Right atrium auricular region (tissue), 2 donors: ENCODE measurements around the gene STARD3. TPM values are rescaled to one million over a fixed set of nuclear protein-coding genes. Genes with fewer than 3 reads are reported as not detected.

Source experiments
- DNase-seq: peaks from one replicate; pipeline ENCODE4 v3.0.0-alpha.2; 2019; ENCODE audit warnings: low spot score
- H3K27ac ChIP-seq, 2 donors: fragments of 200-600 bp; sonication (generic); 1 replicate in 1 of 2; 2 replicates in 1 of 2; pipeline ENCODE4 v1.5.1; 2016 to 2019
- H3K27me3 ChIP-seq, 2 donors: fragments of 200-600 bp; sonication (generic); one replicate each; pipeline versions ENCODE4 v1.5.1 to v1.6.0; 2017 to 2019
- H3K36me3 ChIP-seq: fragments of 200-600 bp; sonication (generic); one replicate; pipeline ENCODE4 v1.5.1; 2016
- H3K4me1 ChIP-seq, 2 donors: fragments of 200-600 bp; sonication (generic); one replicate each; pipeline versions ENCODE4 v1.5.1 to v1.6.0; 2017 to 2019
- H3K4me3 ChIP-seq, 2 donors: fragments of 200-600 bp; sonication (generic); 1 replicate in 1 of 2; 2 replicates in 1 of 2; pipeline ENCODE4 v1.5.1; 2017 to 2019; ENCODE audit warnings: mild to moderate bottlenecking in 1 of 2, moderate library complexity in 1 of 2
- H3K9me3 ChIP-seq, 2 donors: fragments of 200-600 bp; sonication (generic); one replicate each; pipeline ENCODE4 v1.5.1; 2019
- total RNA-seq, 2 donors: library from RNA; depleted of rRNA; stranded (reverse); fragments of >200 nt; gene quantifications; one replicate each; pipeline ENCODE4 v1.1.0, GENCODE V29; 2016
- TF ChIP-seq, protein P1 (sequence below), 2 donors: fragments of 200-600 bp; sonication (generic); IDR thresholded peaks; one replicate each; pipeline ENCODE4 v1.5.1; 2019; ENCODE audit warnings: antibody characterized with exemption in 2 of 2

The STARD3 gene
- total RNA-seq, 2 donors from 2014 or later = 18.5 to 22.2 TPM

DNA sequence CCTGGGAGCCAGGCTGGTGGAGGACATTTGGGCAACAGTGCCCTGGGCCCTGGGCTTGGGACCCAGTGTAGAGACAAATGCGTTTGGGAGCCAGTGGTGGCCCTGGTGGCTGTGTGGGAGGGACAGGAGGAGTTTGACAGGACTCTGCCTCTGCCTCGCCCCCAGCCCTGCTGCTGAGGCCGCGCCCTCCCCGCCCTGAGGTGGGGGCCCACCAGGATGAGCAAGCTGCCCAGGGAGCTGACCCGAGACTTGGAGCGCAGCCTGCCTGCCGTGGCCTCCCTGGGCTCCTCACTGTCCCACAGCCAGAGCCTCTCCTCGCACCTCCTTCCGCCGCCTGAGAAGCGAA is 16.3 kb downstream of the STARD3 start:
- H3K4me3 ChIP-seq = no peak overlapping the region
- DNase-seq = no peak
- H3K27ac ChIP-seq = no peak overlapping the region
- peaks cover 0 to 39% of the 10 kb centered on the region in 2 donors for H3K4me1 ChIP-seq
- peaks cover 3% of the 10 kb centered on the region for H3K36me3 ChIP-seq
- H3K9me3 ChIP-seq = no peaks in the 10 kb centered on the region
- TF ChIP-seq, protein P1, sequence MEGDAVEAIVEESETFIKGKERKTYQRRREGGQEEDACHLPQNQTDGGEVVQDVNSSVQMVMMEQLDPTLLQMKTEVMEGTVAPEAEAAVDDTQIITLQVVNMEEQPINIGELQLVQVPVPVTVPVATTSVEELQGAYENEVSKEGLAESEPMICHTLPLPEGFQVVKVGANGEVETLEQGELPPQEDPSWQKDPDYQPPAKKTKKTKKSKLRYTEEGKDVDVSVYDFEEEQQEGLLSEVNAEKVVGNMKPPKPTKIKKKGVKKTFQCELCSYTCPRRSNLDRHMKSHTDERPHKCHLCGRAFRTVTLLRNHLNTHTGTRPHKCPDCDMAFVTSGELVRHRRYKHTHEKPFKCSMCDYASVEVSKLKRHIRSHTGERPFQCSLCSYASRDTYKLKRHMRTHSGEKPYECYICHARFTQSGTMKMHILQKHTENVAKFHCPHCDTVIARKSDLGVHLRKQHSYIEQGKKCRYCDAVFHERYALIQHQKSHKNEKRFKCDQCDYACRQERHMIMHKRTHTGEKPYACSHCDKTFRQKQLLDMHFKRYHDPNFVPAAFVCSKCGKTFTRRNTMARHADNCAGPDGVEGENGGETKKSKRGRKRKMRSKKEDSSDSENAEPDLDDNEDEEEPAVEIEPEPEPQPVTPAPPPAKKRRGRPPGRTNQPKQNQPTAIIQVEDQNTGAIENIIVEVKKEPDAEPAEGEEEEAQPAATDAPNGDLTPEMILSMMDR (IDR thresholded peaks at IDR 0.05) = no peak
- no peaks in the 10 kb centered on the region for H3K27me3 ChIP-seq

DNA sequence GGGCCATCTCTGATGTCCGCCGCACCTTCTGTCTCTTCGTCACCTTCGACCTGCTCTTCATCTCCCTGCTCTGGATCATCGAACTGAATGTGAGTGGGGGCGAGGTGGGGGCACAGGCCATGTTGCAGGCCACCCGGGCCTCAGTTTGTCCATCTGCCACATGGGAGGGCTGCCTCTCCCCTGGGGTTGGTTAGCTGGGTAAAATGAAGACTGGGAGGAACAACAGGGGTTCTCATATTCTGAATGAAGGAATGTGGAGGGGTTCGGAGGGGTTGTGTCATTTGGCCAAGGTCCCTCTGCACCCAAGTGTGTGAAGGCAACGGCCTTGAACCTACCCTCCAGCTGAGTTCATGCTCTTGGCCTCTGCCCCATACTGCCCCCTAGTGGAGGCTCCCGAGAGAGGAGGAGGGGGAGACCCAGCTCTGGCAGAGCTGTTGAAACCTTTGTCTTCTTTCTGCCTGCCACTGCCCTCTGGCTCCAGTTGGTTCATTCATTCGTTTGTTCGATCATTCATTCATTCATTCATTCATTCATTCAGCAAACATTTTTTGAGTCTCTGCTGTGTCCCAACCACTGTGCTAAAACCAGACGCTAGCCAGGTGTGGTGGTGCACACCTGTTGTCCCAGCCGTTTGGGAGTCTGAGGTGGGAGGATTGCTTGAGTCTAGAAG is 16.9 kb downstream of the STARD3 start:
- DNase-seq = no peak
- Histone ChIP-seq H3K36me3 (peaks cover 7% of the 10 kb centered on the region), H3K4me1 (peaks cover 0 to 44% of the 10 kb centered on the region in 2 donors), H3K27me3 (no peaks in the 10 kb centered on the region), H3K9me3 (no peaks in the 10 kb centered on the region), H3K27ac (no peak overlapping the region), H3K4me3 (no peak overlapping the region)
- TF ChIP-seq, protein P1 (IDR thresholded peaks at IDR 0.05) = peak; percentile 66 to 78

DNA sequence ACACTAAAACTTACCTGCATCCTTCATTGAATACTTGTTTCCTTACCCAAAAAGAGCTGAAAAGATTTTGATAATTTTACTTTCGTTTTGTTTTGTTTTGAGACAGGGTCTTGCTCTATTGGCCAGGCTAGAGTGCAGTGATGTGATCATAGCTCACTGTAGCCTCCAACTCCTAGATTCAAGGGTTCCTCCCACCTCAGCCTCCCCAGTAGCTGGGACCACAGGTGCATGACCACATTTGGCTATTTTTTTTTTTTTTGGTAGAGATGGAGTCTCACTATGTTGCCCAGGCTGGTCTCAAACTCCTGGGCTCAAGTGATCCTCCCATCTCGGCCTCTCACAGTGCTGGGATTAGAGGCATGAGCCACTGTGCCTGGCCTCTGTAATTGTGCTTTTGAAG is 18.2 kb downstream of the STARD3 start:
- H3K4me3 ChIP-seq = no peak overlapping the region
- peaks cover 0 to 57% of the 10 kb centered on the region in 2 donors for H3K4me1 ChIP-seq
- DNase-seq = no peak
- no peaks in the 10 kb centered on the region for H3K27me3 ChIP-seq
- H3K36me3 ChIP-seq = peaks cover 8% of the 10 kb centered on the region
- TF ChIP-seq, protein P1 (IDR thresholded peaks at IDR 0.05) = no peak
- no peak overlapping the region for H3K27ac ChIP-seq
- no peaks in the 10 kb centered on the region for H3K9me3 ChIP-seq

DNA sequence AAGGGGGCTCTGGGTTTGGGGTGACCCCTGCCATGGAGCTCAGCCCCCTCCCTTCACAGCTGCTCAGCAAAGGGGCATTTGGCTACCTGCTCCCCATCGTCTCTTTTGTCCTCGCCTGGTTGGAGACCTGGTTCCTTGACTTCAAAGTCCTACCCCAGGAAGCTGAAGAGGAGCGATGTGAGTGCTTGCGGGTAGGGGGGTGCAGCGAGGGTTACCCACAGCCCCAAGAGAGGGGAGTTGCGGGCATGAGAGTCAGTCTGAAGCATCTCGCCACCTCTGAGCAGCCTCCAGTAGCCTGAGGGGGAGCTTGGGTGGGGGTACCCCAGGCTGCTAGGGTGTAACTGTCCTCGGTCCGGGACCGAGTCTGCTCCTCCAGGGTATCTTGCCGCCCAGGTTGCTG is 21.4 kb downstream of the STARD3 start:
- Histone ChIP-seq H3K4me1 (peaks cover 0 to 71% of the 10 kb centered on the region in 2 donors), H3K27me3 (no peaks in the 10 kb centered on the region), H3K36me3 (peaks cover 25% of the 10 kb centered on the region), H3K4me3 (no peak overlapping the region), H3K9me3 (no peaks in the 10 kb centered on the region), H3K27ac (peak overlapping the region; percentile 89 to 96)
- DNase-seq = no peak
- TF ChIP-seq, protein P1 (IDR thresholded peaks at IDR 0.05) = no peak

DNA sequence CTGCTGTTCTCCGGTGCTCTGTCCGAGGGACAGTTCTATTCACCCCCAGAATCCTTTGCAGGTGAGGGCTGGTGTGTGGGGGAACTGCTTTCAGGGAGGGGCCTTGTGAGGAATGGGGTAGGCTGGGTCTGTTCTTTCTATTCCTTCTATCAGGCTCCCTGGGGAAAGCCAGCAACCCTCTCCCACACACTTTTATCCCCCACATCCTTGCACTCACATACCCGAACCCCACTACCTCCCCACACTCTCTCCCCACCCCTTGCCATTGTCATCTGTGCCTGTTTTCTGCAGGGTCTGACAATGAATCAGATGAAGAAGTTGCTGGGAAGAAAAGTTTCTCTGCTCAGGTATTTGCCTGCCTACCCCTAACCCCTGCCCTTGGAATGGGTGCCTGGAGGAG is 21.8 kb downstream of the STARD3 start:
- no peak for DNase-seq
- TF ChIP-seq, protein P1 (IDR thresholded peaks at IDR 0.05) = no peak
- Histone ChIP-seq H3K9me3 (no peaks in the 10 kb centered on the region), H3K4me3 (no peak overlapping the region), H3K36me3 (peaks cover 25% of the 10 kb centered on the region), H3K27me3 (no peaks in the 10 kb centered on the region), H3K27ac (peak overlapping the region; percentile 89 to 96), H3K4me1 (peaks cover 0 to 71% of the 10 kb centered on the region in 2 donors)
